Activated naive CD8-positive, alpha-beta T cell treated with anti-CD3 and anti-CD28 coated beads, Interleukin-2, amount 50 U/mL, for 24 hours (primary cell): ENCODE data around the gene CCNG2.
A peak's percentile ranks its signal among the peaks of the same experiment; 100 is the strongest.

Source experiments
- ATAC-seq: fragments of 150-1000 bp; cut with Tn5 transposase; one replicate; pipeline ENCODE4 v1.10.0; 2021
- DNase-seq: peaks from one replicate; pipeline ENCODE4 v3.0.0; 2021
- H3K27ac Mint-ChIP-seq: one replicate; pipeline ENCODE4 v1.8.0; 2021; ENCODE audit warnings: mild to moderate bottlenecking, mixed read lengths
- H3K27me3 Mint-ChIP-seq: one replicate; pipeline ENCODE4 v1.8.0; 2021; ENCODE audit warnings: mixed read lengths
- H3K36me3 Mint-ChIP-seq: one replicate; pipeline ENCODE4 v1.8.0; 2021; ENCODE audit warnings: low read depth, mixed read lengths
- H3K4me1 Mint-ChIP-seq: one replicate; pipeline ENCODE4 v1.8.0; 2021; ENCODE audit warnings: mixed read lengths
- H3K4me3 Mint-ChIP-seq: one replicate; pipeline ENCODE4 v1.8.0; 2021; ENCODE audit warnings: mild to moderate bottlenecking, moderate library complexity, mixed read lengths
- H3K9me3 Mint-ChIP-seq: one replicate; pipeline ENCODE4 v1.8.0; 2021; ENCODE audit warnings: mixed read lengths

CCNG2 gene

GRCh38 chr4:77177199-77177598 lies 20.2 kb downstream of the CCNG2 start:
- Mint-ChIP-seq H3K4me3 (no peak overlapping the region), H3K27me3 (peaks cover 2% of the 10 kb centered on the region), H3K36me3 (no peaks in the 10 kb centered on the region), H3K9me3 (no peaks in the 10 kb centered on the region), H3K27ac (no peak overlapping the region), H3K4me1 (no peaks in the 10 kb centered on the region)
- DNase-seq (no peak), ATAC-seq (no peak)

GRCh38 chr4:77178560-77178959 lies 21.6 kb downstream of the CCNG2 start:
- no peak for DNase-seq
- Mint-ChIP-seq H3K4me1 (no peaks in the 10 kb centered on the region), H3K9me3 (no peaks in the 10 kb centered on the region), H3K27ac (no peak overlapping the region), H3K4me3 (no peak overlapping the region), H3K27me3 (peaks cover 2% of the 10 kb centered on the region), H3K36me3 (no peaks in the 10 kb centered on the region)
- no peak for ATAC-seq

- H3K9me3 Mint-ChIP-seq, result no peaks in the 10 kb centered on the region
- no peaks in the 10 kb centered on the region for H3K4me1 Mint-ChIP-seq
- H3K4me3 Mint-ChIP-seq, result no peak overlapping the region
- peaks cover 2% of the 10 kb centered on the region for H3K27me3 Mint-ChIP-seq
- no peaks in the 10 kb centered on the region for H3K36me3 Mint-ChIP-seq
- no peak overlapping the region for H3K27ac Mint-ChIP-seq
- ATAC-seq (no peak), DNase-seq (no peak)
These were observed 22.5 kb downstream of the CCNG2 start for GRCh38 chr4:77179519-77179918.

GRCh38 chr4:77181720-77182119 lies 24.7 kb downstream of the CCNG2 start:
- Mint-ChIP-seq H3K9me3 (no peaks in the 10 kb centered on the region), H3K4me3 (no peak overlapping the region), H3K27me3 (peaks cover 2% of the 10 kb centered on the region), H3K36me3 (no peaks in the 10 kb centered on the region), H3K4me1 (no peaks in the 10 kb centered on the region), H3K27ac (no peak overlapping the region)
- ATAC-seq (no peak), DNase-seq (no peak)

GRCh38 chr4:77183777-77184420 lies 26.9 kb downstream of the CCNG2 start:
- no peak for ATAC-seq
- Mint-ChIP-seq H3K27me3 (no peaks in the 10 kb centered on the region), H3K36me3 (no peaks in the 10 kb centered on the region), H3K4me1 (no peaks in the 10 kb centered on the region), H3K9me3 (no peaks in the 10 kb centered on the region), H3K27ac (no peak overlapping the region), H3K4me3 (no peak overlapping the region)
- DNase-seq, result no peak

GRCh38 chr4:77184974-77185373 lies 28.0 kb downstream of the CCNG2 start:
- Mint-ChIP-seq H3K27me3 (no peaks in the 10 kb centered on the region), H3K4me1 (no peaks in the 10 kb centered on the region), H3K4me3 (no peak overlapping the region), H3K36me3 (no peaks in the 10 kb centered on the region), H3K27ac (no peak overlapping the region), H3K9me3 (no peaks in the 10 kb centered on the region)
- ATAC-seq (no peak), DNase-seq (no peak)

GRCh38 chr4:77185686-77186085 lies 28.7 kb downstream of the CCNG2 start:
- Mint-ChIP-seq H3K27me3 (no peaks in the 10 kb centered on the region), H3K27ac (no peak overlapping the region), H3K4me1 (no peaks in the 10 kb centered on the region), H3K4me3 (no peak overlapping the region), H3K9me3 (no peaks in the 10 kb centered on the region), H3K36me3 (no peaks in the 10 kb centered on the region)
- ATAC-seq (no peak), DNase-seq (no peak)

- Mint-ChIP-seq H3K36me3 (no peaks in the 10 kb centered on the region), H3K9me3 (no peaks in the 10 kb centered on the region), H3K27me3 (no peaks in the 10 kb centered on the region), H3K4me3 (no peak overlapping the region), H3K4me1 (no peaks in the 10 kb centered on the region), H3K27ac (no peak overlapping the region)
- DNase-seq, result no peak
- no peak for ATAC-seq
These were observed 30.3 kb downstream of the CCNG2 start for GRCh38 chr4:77187322-77187721.

GRCh38 chr4:77188498-77189220 lies 31.7 kb downstream of the CCNG2 start:
- Mint-ChIP-seq H3K36me3 (no peaks in the 10 kb centered on the region), H3K4me1 (peaks cover 8% of the 10 kb centered on the region), H3K9me3 (no peaks in the 10 kb centered on the region), H3K4me3 (no peak overlapping the region), H3K27ac (no peak overlapping the region), H3K27me3 (no peaks in the 10 kb centered on the region)
- DNase-seq, result no peak
- ATAC-seq, result no peak

GRCh38 chr4:77189412-77189811 lies 32.4 kb downstream of the CCNG2 start:
- Mint-ChIP-seq H3K36me3 (no peaks in the 10 kb centered on the region), H3K27ac (no peak overlapping the region), H3K27me3 (no peaks in the 10 kb centered on the region), H3K4me3 (no peak overlapping the region), H3K4me1 (peaks cover 15% of the 10 kb centered on the region), H3K9me3 (no peaks in the 10 kb centered on the region)
- DNase-seq (no peak), ATAC-seq (no peak)

GRCh38 chr4:77190053-77190452 lies 33.0 kb downstream of the CCNG2 start:
- Mint-ChIP-seq H3K36me3 (no peaks in the 10 kb centered on the region), H3K4me3 (no peak overlapping the region), H3K9me3 (no peaks in the 10 kb centered on the region), H3K4me1 (peaks cover 21% of the 10 kb centered on the region), H3K27ac (no peak overlapping the region), H3K27me3 (no peaks in the 10 kb centered on the region)
- ATAC-seq (no peak), DNase-seq (no peak)

- Mint-ChIP-seq H3K27ac (peak overlapping the region; percentile 67), H3K4me1 (peaks cover 32% of the 10 kb centered on the region), H3K36me3 (no peaks in the 10 kb centered on the region), H3K27me3 (no peaks in the 10 kb centered on the region), H3K4me3 (peak overlapping the region; percentile 82), H3K9me3 (no peaks in the 10 kb centered on the region)
- DNase-seq, result no peak
- no peak for ATAC-seq
These were observed 36.0 kb downstream of the CCNG2 start for GRCh38 chr4:77193046-77193445.

GRCh38 chr4:77193511-77194102 lies 36.6 kb downstream of the CCNG2 start:
- ATAC-seq (peak; percentile 89), DNase-seq (peak; percentile 74)
- Mint-ChIP-seq H3K36me3 (no peaks in the 10 kb centered on the region), H3K27ac (peak overlapping the region; percentile 67), H3K4me1 (peaks cover 32% of the 10 kb centered on the region), H3K9me3 (no peaks in the 10 kb centered on the region), H3K4me3 (peak overlapping the region; percentile 82), H3K27me3 (no peaks in the 10 kb centered on the region)

- no peak for ATAC-seq
- Mint-ChIP-seq H3K4me1 (peaks cover 32% of the 10 kb centered on the region), H3K36me3 (no peaks in the 10 kb centered on the region), H3K27me3 (no peaks in the 10 kb centered on the region), H3K4me3 (peak overlapping the region; percentile 82), H3K27ac (peak overlapping the region; percentile 67), H3K9me3 (no peaks in the 10 kb centered on the region)
- peak; percentile 10 for DNase-seq
These were observed 37.4 kb downstream of the CCNG2 start for GRCh38 chr4:77194366-77194765.

- no peak overlapping the region for H3K4me3 Mint-ChIP-seq
- H3K4me1 Mint-ChIP-seq, result peaks cover 32% of the 10 kb centered on the region
- H3K27ac Mint-ChIP-seq, result no peak overlapping the region
- H3K36me3 Mint-ChIP-seq, result no peaks in the 10 kb centered on the region
- DNase-seq (no peak), ATAC-seq (no peak)
- H3K27me3 Mint-ChIP-seq, result no peaks in the 10 kb centered on the region
- H3K9me3 Mint-ChIP-seq, result no peaks in the 10 kb centered on the region
These were observed 38.0 kb downstream of the CCNG2 start for GRCh38 chr4:77194989-77195388.
